GM23248 (cell line): ENCODE data around the gene CLECL1.

Experiments
- EZH2 ChIP-seq: fragments of 200-600 bp; sonication (generic); IDR thresholded peaks from 2 replicates; pipeline ENCODE4 v1.6.1; 2018; ENCODE audit warnings: antibody characterized with exemption, mild to moderate bottlenecking; ENCODE audit not compliant: insufficient read depth, poor library complexity, severe bottlenecking
- EZH2phosphoT487 ChIP-seq: fragments of 200-600 bp; sonication (generic); IDR thresholded peaks from 2 replicates; pipeline ENCODE4 v1.6.1; 2018; ENCODE audit warnings: antibody characterized with exemption, moderate library complexity, mild to moderate bottlenecking, low read depth; ENCODE audit not compliant: insufficient read depth

- TF ChIP-seq EZH2phosphoT487 (no peak), EZH2 (no peak)
These were observed 32.8 kb downstream of the CLECL1 start for GRCh38 chr12:9699898-9700605.
